ENCODE measurements around the gene LTV1.

DNA sequence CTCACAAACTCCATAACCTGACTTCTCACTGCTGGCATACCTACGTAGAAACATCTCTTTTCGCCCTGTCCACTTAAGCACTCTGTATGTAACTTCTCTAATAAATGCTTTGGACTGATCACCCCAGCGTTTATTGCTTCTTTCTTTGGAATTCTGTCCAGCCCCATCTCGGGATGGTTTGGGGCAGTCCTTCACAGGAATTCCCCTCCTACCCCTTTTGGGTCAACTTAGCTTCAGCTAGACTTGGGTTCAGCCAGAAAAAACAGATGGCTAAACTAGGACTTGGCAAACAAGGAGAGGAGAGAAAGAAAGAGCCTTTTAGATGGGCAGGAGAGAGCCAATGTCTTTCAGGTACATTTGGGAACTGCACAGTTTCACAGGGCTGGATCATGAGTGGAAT lies 3.9 kb upstream of the LTV1 start:
- TF ChIP-seq EP300 (IDR thresholded peaks at IDR 0.05) (no peak), POLR2A (IDR thresholded peaks at IDR 0.05) (no peak), POLR2AphosphoS5 (IDR thresholded peaks at IDR 0.05) (no peak)
- TF ChIP-seq, protein P1, sequence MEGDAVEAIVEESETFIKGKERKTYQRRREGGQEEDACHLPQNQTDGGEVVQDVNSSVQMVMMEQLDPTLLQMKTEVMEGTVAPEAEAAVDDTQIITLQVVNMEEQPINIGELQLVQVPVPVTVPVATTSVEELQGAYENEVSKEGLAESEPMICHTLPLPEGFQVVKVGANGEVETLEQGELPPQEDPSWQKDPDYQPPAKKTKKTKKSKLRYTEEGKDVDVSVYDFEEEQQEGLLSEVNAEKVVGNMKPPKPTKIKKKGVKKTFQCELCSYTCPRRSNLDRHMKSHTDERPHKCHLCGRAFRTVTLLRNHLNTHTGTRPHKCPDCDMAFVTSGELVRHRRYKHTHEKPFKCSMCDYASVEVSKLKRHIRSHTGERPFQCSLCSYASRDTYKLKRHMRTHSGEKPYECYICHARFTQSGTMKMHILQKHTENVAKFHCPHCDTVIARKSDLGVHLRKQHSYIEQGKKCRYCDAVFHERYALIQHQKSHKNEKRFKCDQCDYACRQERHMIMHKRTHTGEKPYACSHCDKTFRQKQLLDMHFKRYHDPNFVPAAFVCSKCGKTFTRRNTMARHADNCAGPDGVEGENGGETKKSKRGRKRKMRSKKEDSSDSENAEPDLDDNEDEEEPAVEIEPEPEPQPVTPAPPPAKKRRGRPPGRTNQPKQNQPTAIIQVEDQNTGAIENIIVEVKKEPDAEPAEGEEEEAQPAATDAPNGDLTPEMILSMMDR (IDR thresholded peaks at IDR 0.05): no peak

All from upper lobe of left lung (tissue), 4 donors.